ACC112 (cell line): ENCODE measurements around the gene LILRB2.
"Not testable (repeated sequence)": the region's sequence is repeated elsewhere in the genome, so short reads cannot be mapped to it uniquely, and the experiment has no call there.

Experiments used
- H2AFZ ChIP-seq: fragments of 200-600 bp; sonication (generic); one replicate; pipeline ENCODE4 v1.6.0; 2017; ENCODE audit warnings: antibody characterized with exemption, low read length; ENCODE audit not compliant: unreplicated experiment
- H3K27ac ChIP-seq: fragments of 200-600 bp; sonication (generic); 2 replicates; pipeline ENCODE4 v1.5.1; 2014; ENCODE audit warnings: low read depth, mild to moderate bottlenecking, antibody characterized with exemption, low read length, moderate library complexity
- H3K27me3 ChIP-seq: fragments of 200-600 bp; sonication (generic); 2 replicates; pipeline ENCODE4 v1.6.1; 2014; ENCODE audit warnings: mild to moderate bottlenecking, antibody characterized with exemption, low read length, moderate library complexity, mixed read lengths; ENCODE audit not compliant: insufficient read depth
- H3K36me3 ChIP-seq: fragments of 200-600 bp; sonication (generic); 2 replicates; pipeline ENCODE4 v1.6.1; 2016; ENCODE audit warnings: mild to moderate bottlenecking, antibody characterized with exemption, low read length, moderate library complexity, mixed read lengths; ENCODE audit not compliant: insufficient read depth
- H3K4me1 ChIP-seq: fragments of 200-600 bp; sonication (generic); one replicate; pipeline ENCODE4 v1.6.1; 2016; ENCODE audit warnings: low read length, mixed read lengths; ENCODE audit not compliant: insufficient read depth, unreplicated experiment, control insufficient read depth
- H3K4me3 ChIP-seq: fragments of 200-600 bp; sonication (generic); 2 replicates; pipeline ENCODE4 v1.5.1; 2014; ENCODE audit warnings: mild to moderate bottlenecking, low read depth, low read length
- H3K79me2 ChIP-seq: fragments of 200-600 bp; sonication (generic); one replicate; pipeline ENCODE4 v1.6.0; 2016; ENCODE audit warnings: low read length; ENCODE audit not compliant: control insufficient read depth, unreplicated experiment, insufficient read depth

LILRB2 gene

DNA sequence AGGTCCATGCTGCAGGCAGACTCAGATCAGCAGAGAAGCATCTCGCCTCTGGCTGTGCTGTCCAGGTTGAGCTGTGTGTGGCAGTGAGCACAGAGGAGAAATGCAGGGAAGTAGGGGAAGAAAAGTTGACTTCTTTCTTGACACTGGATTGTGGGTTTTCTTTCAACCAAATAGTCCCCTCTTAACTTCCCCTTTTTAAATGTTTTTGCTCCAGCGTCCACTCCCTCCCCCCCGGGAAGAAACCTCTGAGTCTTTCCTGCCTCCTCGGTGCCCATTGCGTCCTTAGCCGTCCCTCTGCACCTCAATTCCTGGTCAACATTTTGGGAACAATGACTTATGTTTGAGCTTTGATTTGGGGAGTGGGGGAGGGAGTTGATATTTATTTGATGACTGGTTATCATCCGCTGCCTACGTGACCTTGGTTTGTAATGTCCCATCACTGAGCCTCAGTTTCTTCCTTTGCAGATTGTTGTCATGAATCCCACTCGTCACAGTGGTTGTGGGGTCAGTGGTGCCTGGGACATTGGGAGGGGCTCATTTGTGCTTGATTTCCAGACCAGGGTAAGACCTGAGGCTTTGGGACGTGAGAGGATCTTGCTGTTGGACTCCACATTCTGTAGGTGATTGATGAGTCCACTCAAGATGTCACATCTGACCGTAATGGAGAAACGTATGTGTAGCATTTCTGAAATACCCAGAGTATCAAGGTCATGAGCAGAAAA, at the start of gene LILRB2:
TSS of gene LILRB2 (minus strand) at position 104 of the 722 bp plus-strand sequence. CDS start 614 bp downstream, outside the sequence.
- H3K4me3 ChIP-seq: no peak within 1 kb of the TSS
- peaks cover 15% of the 10 kb centered on the region for H3K27me3 ChIP-seq
- H3K27ac ChIP-seq: no peak within 1 kb of the TSS
- no peaks in the 10 kb centered on the region for H3K4me1 ChIP-seq
- H3K79me2 ChIP-seq: no peaks in the 10 kb centered on the region
- H3K36me3 ChIP-seq: no peaks in the 10 kb centered on the region
- no peak within 1 kb of the TSS for H2AFZ ChIP-seq

GRCh38 chr19:54329476-54330165, 48.7 kb upstream of the LILRB2 start:
- Histone ChIP-seq H3K27ac (no peak overlapping the region), H2AFZ (no peak overlapping the region), H3K4me1 (no peaks in the 10 kb centered on the region), H3K4me3 (no peak overlapping the region), H3K79me2 (no peaks in the 10 kb centered on the region), H3K36me3 (no peaks in the 10 kb centered on the region), H3K27me3 (peaks cover 17% of the 10 kb centered on the region; the same call in 1 of the 2 replicates)

- H3K4me1 ChIP-seq, H3K4me3 ChIP-seq, H2AFZ ChIP-seq, H3K36me3 ChIP-seq, H3K27ac ChIP-seq, H3K79me2 ChIP-seq: not testable (repeated sequence)
- peaks cover 25% of the 10 kb centered on the region; the same call in 1 of the 2 replicates for H3K27me3 ChIP-seq
These were observed 47.9 kb upstream of the LILRB2 start for GRCh38 chr19:54328781-54329180.

DNA sequence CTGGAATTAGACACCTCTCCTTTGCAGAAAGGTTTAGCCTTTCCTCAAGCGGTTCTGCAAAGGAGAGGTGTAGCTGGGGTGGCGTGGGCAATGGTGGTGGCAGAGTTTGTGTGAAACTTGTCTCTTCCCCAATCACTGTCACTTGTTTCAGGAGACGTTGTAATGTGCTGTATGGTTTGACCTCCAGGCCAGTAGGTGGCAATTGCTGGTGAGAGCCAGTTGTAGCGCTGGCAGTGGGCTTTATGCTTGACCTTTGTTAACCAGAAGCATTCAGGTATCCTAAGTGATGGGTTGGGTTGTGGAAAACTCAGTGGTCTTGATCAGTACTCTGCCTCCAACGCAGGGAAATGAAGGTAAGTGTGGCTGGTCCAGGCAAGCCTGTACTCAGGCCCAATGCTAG, 44.7 kb upstream of the LILRB2 start:
- Histone ChIP-seq H3K27me3 (peaks cover 20% of the 10 kb centered on the region; the same call in 1 of the 2 replicates), H2AFZ (no peak overlapping the region), H3K4me3 (no peak overlapping the region), H3K4me1 (no peaks in the 10 kb centered on the region), H3K79me2 (no peaks in the 10 kb centered on the region), H3K36me3 (no peaks in the 10 kb centered on the region), H3K27ac (no peak overlapping the region)

GRCh38 chr19:54325194-54325621, 44.3 kb upstream of the LILRB2 start:
- Histone ChIP-seq H3K27me3 (peaks cover 24% of the 10 kb centered on the region; the same call in 1 of the 2 replicates), H3K79me2 (no peaks in the 10 kb centered on the region), H3K36me3 (no peaks in the 10 kb centered on the region), H3K27ac (no peak overlapping the region), H3K4me3 (no peak overlapping the region), H3K4me1 (no peaks in the 10 kb centered on the region), H2AFZ (no peak overlapping the region)

GRCh38 chr19:54324071-54324470, 43.2 kb upstream of the LILRB2 start:
- Histone ChIP-seq H3K79me2 (no peaks in the 10 kb centered on the region), H3K36me3 (no peaks in the 10 kb centered on the region), H3K27ac (no peak overlapping the region), H3K4me1 (no peaks in the 10 kb centered on the region), H2AFZ (no peak overlapping the region), H3K4me3 (no peak overlapping the region), H3K27me3 (peaks cover 29% of the 10 kb centered on the region)

DNA sequence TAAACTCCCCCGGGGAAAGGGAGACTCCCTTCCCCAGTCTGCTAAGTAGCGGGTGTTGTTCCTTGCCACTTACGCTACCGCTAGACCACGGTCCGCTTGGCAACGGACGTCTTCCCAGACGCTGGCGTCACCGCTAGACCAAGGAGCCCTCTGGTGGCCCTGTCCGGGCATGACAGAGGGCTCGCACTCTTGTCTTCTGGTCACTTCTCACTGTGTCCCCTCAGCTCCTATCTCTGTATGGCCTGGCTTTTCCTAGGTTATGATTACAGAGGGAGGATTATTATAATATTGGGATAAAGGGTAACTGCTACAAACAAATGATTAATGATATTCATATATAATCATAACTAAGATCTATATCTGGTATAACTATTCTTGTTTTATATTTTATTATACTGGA, 42.0 kb upstream of the LILRB2 start:
- H3K4me3 ChIP-seq, H3K27ac ChIP-seq, H3K4me1 ChIP-seq, H3K79me2 ChIP-seq, H2AFZ ChIP-seq, H3K36me3 ChIP-seq: not testable (repeated sequence)
- H3K27me3 ChIP-seq: peaks cover 29% of the 10 kb centered on the region

DNA sequence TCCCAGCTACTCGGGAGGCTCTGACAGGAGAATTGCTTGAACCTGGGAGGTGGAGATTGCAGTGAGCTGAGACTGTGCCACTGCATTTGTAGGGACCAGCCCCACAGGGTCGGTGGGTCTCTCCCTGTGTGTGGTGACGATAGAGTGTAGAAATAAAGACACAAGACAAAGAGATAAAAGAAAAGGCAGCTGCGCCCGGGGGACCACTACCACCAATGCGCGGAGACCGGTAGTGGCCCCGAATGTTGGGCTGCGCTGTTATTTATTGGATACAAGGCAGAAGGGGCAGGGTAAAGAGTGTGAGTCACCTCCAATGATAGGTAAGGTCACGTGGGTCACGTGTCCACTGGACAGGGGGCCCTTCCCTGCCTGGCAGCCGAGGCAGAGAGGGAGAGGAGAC, 41.4 kb upstream of the LILRB2 start:
- not testable (repeated sequence) for H3K27ac ChIP-seq, H3K4me1 ChIP-seq, H3K79me2 ChIP-seq, H3K36me3 ChIP-seq, H3K4me3 ChIP-seq, H2AFZ ChIP-seq
- peaks cover 32% of the 10 kb centered on the region for H3K27me3 ChIP-seq

GRCh38 chr19:54319892-54320670, 39.2 kb upstream of the LILRB2 start:
- Histone ChIP-seq H3K4me3 (no peak overlapping the region), H3K27ac (no peak overlapping the region), H3K36me3 (no peaks in the 10 kb centered on the region), H2AFZ (no peak overlapping the region), H3K27me3 (peaks cover 41% of the 10 kb centered on the region), H3K79me2 (no peaks in the 10 kb centered on the region), H3K4me1 (no peaks in the 10 kb centered on the region)

DNA sequence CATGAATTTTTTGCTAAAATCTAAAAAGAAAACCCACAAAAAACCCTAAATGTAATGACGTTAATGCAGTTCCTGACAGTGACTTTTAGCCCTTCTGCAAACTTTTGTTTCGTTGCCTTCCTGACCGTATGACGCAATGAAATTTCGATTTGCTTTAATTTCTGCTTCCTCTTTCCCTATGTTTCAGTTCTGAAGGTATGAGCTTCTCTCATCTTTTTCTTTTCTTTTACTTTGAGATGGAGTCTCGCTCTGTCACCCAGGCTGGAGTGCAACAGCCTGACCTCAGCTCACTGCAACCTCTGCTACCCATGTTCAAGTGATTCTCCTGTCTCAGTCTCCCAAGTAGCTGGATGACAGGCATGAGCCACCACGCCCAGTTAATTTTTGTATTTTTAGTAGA, 38.1 kb upstream of the LILRB2 start:
- H2AFZ ChIP-seq: no peak overlapping the region
- H3K4me3 ChIP-seq: no peak overlapping the region
- H3K36me3 ChIP-seq: no peaks in the 10 kb centered on the region
- H3K27ac ChIP-seq: no peak overlapping the region
- no peaks in the 10 kb centered on the region for H3K79me2 ChIP-seq
- H3K27me3 ChIP-seq: peaks cover 38% of the 10 kb centered on the region
- H3K4me1 ChIP-seq: no peaks in the 10 kb centered on the region
